ENCODE results near the gene PKLR. TPM values are rescaled to one million over a fixed set of nuclear protein-coding genes. Genes with fewer than 3 reads are reported as not detected.
A peak's percentile ranks its signal among the peaks of the same experiment; 100 is the strongest.
"Not testable (repeated sequence)": the region's sequence is repeated elsewhere in the genome, so short reads cannot be mapped to it uniquely, and the experiment has no call there.

The PKLR gene
- total RNA-seq, result not detected
- long read RNA-seq, result 0 reads

GRCh38 chr1:155301342-155301841 is at the start of gene PKLR:
PKLR (minus strand) TSS chr1:155301438; CDS start chr1:155301395, 43 bp downstream.
- ATAC-seq (no peak), DNase-seq (no peak)
- intact Hi-C loops (cut with micrococcal nuclease), result no loop called here

GRCh38 chr1:155342842-155343241 is 41.6 kb upstream of the PKLR start:
- no peak for ATAC-seq
- intact Hi-C loops (cut with micrococcal nuclease), result no loop called here

GRCh38 chr1:155339515-155340097 is 38.4 kb upstream of the PKLR start:
- DNase-seq (no peak), ATAC-seq (no peak)
- intact Hi-C loops (cut with micrococcal nuclease), result no loop called here

More at GRCh38 chr1:155342842-155343241, 41.6 kb upstream of the PKLR start:
- no peak for DNase-seq

- DNase-seq (no peak), ATAC-seq (no peak)
- intact Hi-C loops (cut with micrococcal nuclease), result no loop called here
Measured at GRCh38 chr1:155334962-155335361, 33.7 kb upstream of the PKLR start.

- DNase-seq (no peak), ATAC-seq (no peak)
- intact Hi-C loops (cut with micrococcal nuclease), result loop anchor here (10.0 kb wide), 1 partner anchor 55 kb away; the partner anchor contains the start of genes CLK2 and HCN3
Measured at GRCh38 chr1:155329980-155330598, 28.9 kb upstream of the PKLR start.

- not testable (repeated sequence) for DNase-seq, ATAC-seq
- intact Hi-C loops (cut with micrococcal nuclease), result loop anchor here (10.0 kb wide), 1 partner anchor 54 kb away; the partner anchor contains the start of genes CLK2 and HCN3
Measured at GRCh38 chr1:155328856-155329255, 27.6 kb upstream of the PKLR start.

- DNase-seq (no peak), ATAC-seq (no peak)
- intact Hi-C loops (cut with micrococcal nuclease), result loop anchor here (10.0 kb wide), 1 partner anchor 53 kb away; the partner anchor contains the start of genes CLK2 and HCN3
Measured at GRCh38 chr1:155327981-155328380, 26.7 kb upstream of the PKLR start.

- intact Hi-C loops (cut with micrococcal nuclease), result loop anchor here (10.0 kb wide), 1 partner anchor 52 kb away; the partner anchor contains the start of genes CLK2 and HCN3
- DNase-seq, result no peak
- no peak for ATAC-seq
Measured at GRCh38 chr1:155326631-155327037, 25.4 kb upstream of the PKLR start.

GRCh38 chr1:155326020-155326526 is 24.8 kb upstream of the PKLR start:
- intact Hi-C loops (cut with micrococcal nuclease), result loop anchor here (10.0 kb wide), 1 partner anchor 51 kb away; the partner anchor contains the start of genes CLK2 and HCN3

GRCh38 chr1:155325603-155325893 is 24.3 kb upstream of the PKLR start:
- intact Hi-C loops (cut with micrococcal nuclease), result loop anchor here (10.0 kb wide), 1 partner anchor 51 kb away; the partner anchor contains the start of genes CLK2 and HCN3
- DNase-seq, result no peak

More at GRCh38 chr1:155326020-155326526, 24.8 kb upstream of the PKLR start:
- no peak for DNase-seq
- no peak for ATAC-seq

GRCh38 chr1:155324717-155325602 is 23.7 kb upstream of the PKLR start:
- ATAC-seq (no peak), DNase-seq (peak; percentile 73)
- intact Hi-C loops (cut with micrococcal nuclease), result loop anchor here (10.0 kb wide), 1 partner anchor 50 kb away; the partner anchor contains the start of genes CLK2 and HCN3

More at GRCh38 chr1:155325603-155325893, 24.3 kb upstream of the PKLR start:
- no peak for ATAC-seq

GRCh38 chr1:155324037-155324716 is 22.9 kb upstream of the PKLR start:
- DNase-seq, result peak; percentile 96
- intact Hi-C loops (cut with micrococcal nuclease), result loop anchor here (10.0 kb wide), 1 partner anchor 49 kb away; the partner anchor contains the start of genes CLK2 and HCN3
- peak; percentile 84 for ATAC-seq

GRCh38 chr1:155323729-155324036 is 22.4 kb upstream of the PKLR start:
- peak; percentile 92 for DNase-seq
- peak; percentile 72 for ATAC-seq
- intact Hi-C loops (cut with micrococcal nuclease), result loop anchor here (10.0 kb wide), 1 partner anchor 49 kb away; the partner anchor contains the start of genes CLK2 and HCN3

- DNase-seq (peak; percentile 94), ATAC-seq (peak; percentile 57)
- intact Hi-C loops (cut with micrococcal nuclease), result loop anchor here (10.0 kb wide), 1 partner anchor 48 kb away; the partner anchor contains the start of genes CLK2 and HCN3
Measured at GRCh38 chr1:155322953-155323728, 21.9 kb upstream of the PKLR start.

GRCh38 chr1:155322571-155322952 is 21.3 kb upstream of the PKLR start:
- intact Hi-C loops (cut with micrococcal nuclease), result loop anchor here (10.0 kb wide), 1 partner anchor 48 kb away; the partner anchor contains the start of genes CLK2 and HCN3
- DNase-seq, result peak; percentile 57
- ATAC-seq, result no peak

GRCh38 chr1:155321639-155322503 is 20.6 kb upstream of the PKLR start:
- DNase-seq (peak; percentile 43), ATAC-seq (no peak)
- intact Hi-C loops (cut with micrococcal nuclease), result loop anchor here (10.0 kb wide), 1 partner anchor 47 kb away; the partner anchor contains the start of genes CLK2 and HCN3
